Right atrium auricular region (tissue), 2 donors: Measurements from ENCODE around the gene SLC35D3. TPM values are rescaled to one million over a fixed set of nuclear protein-coding genes. Genes with fewer than 3 reads are reported as not detected.
A peak's percentile ranks its signal among the peaks of the same experiment; 100 is the strongest.
"Not testable (repeated sequence)": the region's sequence is repeated elsewhere in the genome, so short reads cannot be mapped to it uniquely, and the experiment has no call there.

Experiments used
- DNase-seq: peaks from one replicate; pipeline ENCODE4 v3.0.0-alpha.2; 2019; ENCODE audit warnings: low spot score
- H3K27ac ChIP-seq, 2 donors: fragments of 200-600 bp; sonication (generic); 1 replicate in 1 of 2; 2 replicates in 1 of 2; pipeline ENCODE4 v1.5.1; 2016 to 2019
- H3K27me3 ChIP-seq, 2 donors: fragments of 200-600 bp; sonication (generic); one replicate each; pipeline versions ENCODE4 v1.5.1 to v1.6.0; 2017 to 2019
- H3K36me3 ChIP-seq: fragments of 200-600 bp; sonication (generic); one replicate; pipeline ENCODE4 v1.5.1; 2016
- H3K4me1 ChIP-seq, 2 donors: fragments of 200-600 bp; sonication (generic); one replicate each; pipeline versions ENCODE4 v1.5.1 to v1.6.0; 2017 to 2019
- H3K4me3 ChIP-seq, 2 donors: fragments of 200-600 bp; sonication (generic); 1 replicate in 1 of 2; 2 replicates in 1 of 2; pipeline ENCODE4 v1.5.1; 2017 to 2019; ENCODE audit warnings: mild to moderate bottlenecking in 1 of 2, moderate library complexity in 1 of 2
- H3K9me3 ChIP-seq, 2 donors: fragments of 200-600 bp; sonication (generic); one replicate each; pipeline ENCODE4 v1.5.1; 2019
- CTCF ChIP-seq, 2 donors: fragments of 200-600 bp; sonication (generic); IDR thresholded peaks; one replicate each; pipeline ENCODE4 v1.5.1; 2019; ENCODE audit warnings: antibody characterized with exemption in 2 of 2
- total RNA-seq, 2 donors: library from RNA; depleted of rRNA; stranded (reverse); fragments of >200 nt; gene quantifications; one replicate each; pipeline ENCODE4 v1.1.0, GENCODE V29; 2016

The SLC35D3 gene, protein sequence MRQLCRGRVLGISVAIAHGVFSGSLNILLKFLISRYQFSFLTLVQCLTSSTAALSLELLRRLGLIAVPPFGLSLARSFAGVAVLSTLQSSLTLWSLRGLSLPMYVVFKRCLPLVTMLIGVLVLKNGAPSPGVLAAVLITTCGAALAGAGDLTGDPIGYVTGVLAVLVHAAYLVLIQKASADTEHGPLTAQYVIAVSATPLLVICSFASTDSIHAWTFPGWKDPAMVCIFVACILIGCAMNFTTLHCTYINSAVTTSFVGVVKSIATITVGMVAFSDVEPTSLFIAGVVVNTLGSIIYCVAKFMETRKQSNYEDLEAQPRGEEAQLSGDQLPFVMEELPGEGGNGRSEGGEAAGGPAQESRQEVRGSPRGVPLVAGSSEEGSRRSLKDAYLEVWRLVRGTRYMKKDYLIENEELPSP
- total RNA-seq = not detected

DNA sequence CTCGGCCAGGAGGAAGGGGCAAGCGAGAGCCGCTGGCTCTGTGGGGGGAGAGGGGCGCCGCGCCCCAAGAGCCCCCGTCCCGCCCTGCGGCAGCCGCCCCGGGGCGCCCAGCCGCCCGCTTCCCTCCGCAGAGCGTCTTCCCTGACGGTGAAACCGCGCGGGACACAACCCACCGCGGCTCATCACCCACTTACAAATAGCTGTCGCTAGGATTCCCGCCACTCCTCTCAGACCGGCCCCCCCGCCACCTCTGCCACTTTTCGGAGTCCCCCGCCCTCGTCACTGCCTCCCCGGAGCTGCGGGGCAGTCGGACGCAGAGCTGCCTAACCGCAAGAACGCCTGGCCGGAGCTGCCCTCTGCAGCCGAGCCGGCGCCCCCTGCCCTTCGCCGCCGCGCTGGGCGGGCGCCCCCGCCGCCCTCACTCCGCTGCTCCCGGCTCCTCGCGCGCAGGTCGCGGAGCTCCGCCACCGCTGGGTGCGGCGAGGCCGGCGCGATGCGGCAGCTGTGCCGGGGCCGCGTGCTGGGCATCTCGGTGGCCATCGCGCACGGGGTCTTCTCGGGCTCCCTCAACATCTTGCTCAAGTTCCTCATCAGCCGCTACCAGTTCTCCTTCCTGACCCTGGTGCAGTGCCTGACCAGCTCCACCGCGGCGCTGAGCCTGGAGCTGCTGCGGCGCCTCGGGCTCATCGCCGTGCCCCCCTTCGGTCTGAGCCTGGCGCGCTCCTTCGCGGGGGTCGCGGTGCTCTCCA lies at the start of gene SLC35D3:
SLC35D3 (plus strand) TSS at position 366 of the 749 bp plus-strand sequence; CDS start at position 494, 128 bp downstream.
- no peak for DNase-seq
- Histone ChIP-seq H3K4me1 (peaks cover 0 to 31% of the 10 kb centered on the region in 2 donors), H3K9me3 (no peaks in the 10 kb centered on the region), H3K36me3 (no peaks in the 10 kb centered on the region), H3K27me3 (peaks cover 24 to 32% of the 10 kb centered on the region in 2 donors), H3K27ac (no peak within 1 kb of the TSS), H3K4me3 (peak within 1 kb of the TSS; percentile 34 to 52)
- TF ChIP-seq CTCF (IDR thresholded peaks at IDR 0.05) = no peak

GRCh38 chr6:136873748-136874147 lies 48.4 kb upstream of the SLC35D3 start:
- Histone ChIP-seq H3K4me1 (no peaks in the 10 kb centered on the region), H3K27ac (no peak overlapping the region), H3K27me3 (no peaks in the 10 kb centered on the region), H3K36me3 (peaks cover 6% of the 10 kb centered on the region), H3K9me3 (peaks cover 5 to 17% of the 10 kb centered on the region in 2 donors), H3K4me3 (no peak overlapping the region)
- no peak for DNase-seq
- no peak for TF ChIP-seq CTCF (IDR thresholded peaks at IDR 0.05)

GRCh38 chr6:136876469-136876868 lies 45.6 kb upstream of the SLC35D3 start:
- peaks cover 5 to 17% of the 10 kb centered on the region in 2 donors for H3K9me3 ChIP-seq
- not testable (repeated sequence) for DNase-seq, H3K27ac ChIP-seq, H3K36me3 ChIP-seq, H3K4me1 ChIP-seq, H3K27me3 ChIP-seq, H3K4me3 ChIP-seq

DNA sequence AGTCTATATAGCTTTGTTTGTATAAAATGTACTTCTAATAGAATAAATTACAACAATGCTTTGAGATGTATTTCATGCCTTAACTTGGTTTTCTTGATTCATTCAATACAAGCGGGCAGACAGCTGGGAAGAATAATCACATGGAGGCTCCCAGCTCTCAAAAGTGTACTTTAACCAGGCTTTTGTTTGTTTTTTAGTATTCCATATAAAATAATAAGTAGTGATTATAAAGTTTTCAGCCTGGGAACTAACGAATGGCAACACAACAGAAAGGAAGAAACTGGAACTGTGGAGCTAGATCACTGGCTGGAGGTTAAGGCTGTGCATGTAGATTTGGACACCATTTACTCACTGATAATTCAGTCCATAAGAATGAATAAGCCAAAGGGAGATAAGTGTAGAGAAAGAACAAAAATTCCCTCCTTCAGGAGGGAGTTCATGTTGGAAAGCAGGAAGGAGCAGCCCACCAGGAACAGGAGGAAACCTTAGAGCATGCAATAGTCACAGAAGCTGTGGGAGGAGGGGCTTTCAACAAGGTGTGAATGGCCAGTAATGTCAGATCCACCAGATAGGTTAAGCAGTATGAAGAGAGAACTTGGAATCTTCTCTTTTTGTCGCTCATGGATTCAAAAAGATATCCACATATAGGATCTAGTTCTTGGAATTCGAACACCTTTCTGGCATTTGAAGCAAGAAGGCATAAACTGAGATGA lies 41.2 kb upstream of the SLC35D3 start:
- TF ChIP-seq CTCF (IDR thresholded peaks at IDR 0.05) = no peak
- Histone ChIP-seq H3K27me3 (no peaks in the 10 kb centered on the region), H3K4me3 (no peak overlapping the region), H3K4me1 (no peaks in the 10 kb centered on the region), H3K9me3 (no peaks in the 10 kb centered on the region), H3K27ac (no peak overlapping the region), H3K36me3 (no peaks in the 10 kb centered on the region)
- no peak for DNase-seq

DNA sequence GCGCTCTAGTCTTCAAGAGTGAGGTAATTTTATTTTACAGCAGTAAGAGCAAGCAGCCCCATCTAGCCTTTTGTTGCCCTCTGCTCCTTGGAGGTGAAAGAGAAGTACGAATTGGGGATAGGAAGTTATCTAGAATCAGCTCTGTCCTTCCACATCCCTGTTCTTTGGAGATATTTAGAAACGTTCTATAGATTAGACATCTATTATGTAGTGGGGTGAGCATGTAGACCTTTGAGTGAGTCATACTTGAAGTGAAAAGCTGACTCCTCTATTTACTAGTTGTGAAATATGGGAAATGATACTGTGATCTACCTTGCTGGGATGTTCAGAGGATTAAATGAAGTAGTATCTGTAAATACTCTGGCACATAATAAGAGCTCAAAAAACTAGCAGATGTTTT lies 36.0 kb upstream of the SLC35D3 start:
- TF ChIP-seq CTCF (IDR thresholded peaks at IDR 0.05) = no peak
- Histone ChIP-seq H3K4me3 (no peak overlapping the region), H3K27me3 (no peaks in the 10 kb centered on the region), H3K9me3 (no peaks in the 10 kb centered on the region), H3K36me3 (no peaks in the 10 kb centered on the region), H3K27ac (no peak overlapping the region), H3K4me1 (no peaks in the 10 kb centered on the region)
- DNase-seq = no peak

DNA sequence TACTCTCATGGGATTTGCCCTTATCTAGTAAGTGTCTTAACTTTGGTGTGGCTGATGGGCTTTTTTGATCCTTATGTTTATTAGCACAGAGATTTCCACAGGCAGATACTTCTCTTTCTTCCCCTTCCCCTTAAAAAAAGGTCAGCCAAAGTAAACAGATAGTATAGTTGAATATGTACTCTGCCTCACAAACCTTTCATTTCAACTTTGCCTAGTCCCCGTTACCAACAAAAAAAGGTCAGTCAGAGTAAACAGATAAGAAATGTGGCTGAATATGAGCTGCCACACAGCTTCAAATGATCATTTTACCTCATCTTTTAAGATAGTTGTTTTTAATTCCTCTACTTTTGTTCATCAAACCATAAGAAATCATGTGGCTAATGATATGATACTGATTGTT lies 34.1 kb upstream of the SLC35D3 start:
- H3K27me3 ChIP-seq = no peaks in the 10 kb centered on the region
- no peaks in the 10 kb centered on the region for H3K9me3 ChIP-seq
- H3K4me3 ChIP-seq = no peak overlapping the region
- DNase-seq = no peak
- H3K27ac ChIP-seq = no peak overlapping the region
- H3K4me1 ChIP-seq = no peaks in the 10 kb centered on the region
- TF ChIP-seq CTCF (IDR thresholded peaks at IDR 0.05) = no peak
- H3K36me3 ChIP-seq = no peaks in the 10 kb centered on the region
